Measurements from ENCODE around the gene VPS29.

GRCh38 chr12:110501399-110501751, 536 bp downstream of the VPS29 start:
- no peak for TF ChIP-seq CTCF (IDR thresholded peaks at IDR 0.05)
- no peak for TF ChIP-seq EZH2 (IDR thresholded peaks at IDR 0.05; ENCODE audit: borderline replicate concordance, insufficient read depth, low read depth, low read length, poor library complexity, severe bottlenecking)

Measured in B cell (primary cell).